Neural progenitor cell (in vitro differentiated cells): ENCODE data around the gene SUPT7L. TPM values are rescaled to one million over a fixed set of nuclear protein-coding genes. Genes with fewer than 3 reads are reported as not detected.

Experiments
- DNase-seq: peaks from one replicate; pipeline ENCODE4 v3.0.0-alpha.2; 2016; ENCODE audit warnings: low spot score
- H2AFZ ChIP-seq: fragments of 200-600 bp; sonication (generic); replicated peaks from 2 replicates; pipeline ENCODE4 v1.6.1; 2016; ENCODE audit warnings: antibody characterized with exemption
- H3F3A ChIP-seq: fragments of 200-600 bp; sonication (generic); 2 replicates; pipeline ENCODE4 v1.6.1; 2016; ENCODE audit warnings: antibody characterized with exemption, low read depth
- H3K27ac ChIP-seq: fragments of 200-600 bp; sonication (generic); 2 replicates; pipeline ENCODE4 v1.5.1; 2016; ENCODE audit warnings: mild to moderate bottlenecking
- H3K27me3 ChIP-seq: fragments of 200-600 bp; sonication (generic); 2 replicates; pipeline ENCODE4 v1.6.1; 2016; ENCODE audit warnings: mild to moderate bottlenecking, moderate library complexity
- H3K36me3 ChIP-seq: fragments of 200-600 bp; sonication (generic); 2 replicates; pipeline ENCODE4 v1.5.1; 2016
- H3K4me1 ChIP-seq: fragments of 200-600 bp; sonication (generic); 2 replicates; pipeline ENCODE4 v1.6.1; 2016; ENCODE audit warnings: mixed run types
- H3K4me2 ChIP-seq: fragments of 200-600 bp; sonication (generic); 2 replicates; pipeline ENCODE4 v1.6.1; 2016
- H3K4me3 ChIP-seq: fragments of 200-600 bp; sonication (generic); 2 replicates; pipeline ENCODE4 v1.5.1; 2016
- H3K79me2 ChIP-seq: fragments of 200-600 bp; sonication (generic); 2 replicates; pipeline ENCODE4 v1.6.1; 2016; ENCODE audit warnings: low read depth
- H3K9ac ChIP-seq: fragments of 200-600 bp; sonication (generic); 2 replicates; pipeline ENCODE4 v1.6.1; 2016
- H3K9me3 ChIP-seq: fragments of 200-600 bp; sonication (generic); 2 replicates; pipeline ENCODE4 v1.5.1; 2016; ENCODE audit warnings: low read depth
- H4K20me1 ChIP-seq: fragments of 200-600 bp; sonication (generic); 2 replicates; pipeline ENCODE4 v1.6.1; 2016; ENCODE audit warnings: low read depth
- H3K27ac Mint-ChIP-seq: 3 replicates; pipeline ENCODE4 v1.8.0; 2021; ENCODE audit warnings: mixed read lengths
- H3K27me3 Mint-ChIP-seq: 2 replicates; pipeline ENCODE4 v1.8.0; 2022; ENCODE audit warnings: low read depth, mild to moderate bottlenecking, inconsistent platforms, moderate library complexity, mixed read lengths; ENCODE audit not compliant: insufficient read depth
- H3K36me3 Mint-ChIP-seq: 3 replicates; pipeline ENCODE4 v1.8.0; 2021; ENCODE audit warnings: mixed read lengths
- H3K4me1 Mint-ChIP-seq: 3 replicates; pipeline ENCODE4 v1.8.0; 2021; ENCODE audit warnings: mixed read lengths
- H3K4me3 Mint-ChIP-seq: 3 replicates; pipeline ENCODE4 v1.8.0; 2021; ENCODE audit warnings: mild to moderate bottlenecking, moderate library complexity, mixed read lengths
- H3K9me3 Mint-ChIP-seq: 3 replicates; pipeline ENCODE4 v1.8.0; 2020; ENCODE audit warnings: mixed read lengths
- EZH2 ChIP-seq: fragments of 200-600 bp; sonication (generic); IDR thresholded peaks from 2 replicates; pipeline ENCODE4 v1.6.1; 2017; ENCODE audit warnings: antibody characterized with exemption, mild to moderate bottlenecking, moderate library complexity
- EZH2phosphoT487 ChIP-seq: fragments of 200-600 bp; sonication (generic); IDR thresholded peaks from 2 replicates; pipeline ENCODE4 v1.6.1; 2017; ENCODE audit warnings: antibody characterized with exemption
- total RNA-seq: library from RNA; depleted of rRNA; stranded (reverse); fragments of >200 nt; gene quantifications from 2 replicates; pipeline ENCODE4 v1.2.3, GENCODE V29; 2015; ENCODE audit warnings: low replicate concordance
- TF ChIP-seq, protein P1 (sequence below): fragments of 200-600 bp; sonication (generic); IDR thresholded peaks from 2 replicates; pipeline ENCODE4 v1.5.1; 2017; ENCODE audit warnings: antibody characterized with exemption, mild to moderate bottlenecking

SUPT7L gene
- total RNA-seq, 1 donor from 2014 or later, result 43.5 TPM

DNA sequence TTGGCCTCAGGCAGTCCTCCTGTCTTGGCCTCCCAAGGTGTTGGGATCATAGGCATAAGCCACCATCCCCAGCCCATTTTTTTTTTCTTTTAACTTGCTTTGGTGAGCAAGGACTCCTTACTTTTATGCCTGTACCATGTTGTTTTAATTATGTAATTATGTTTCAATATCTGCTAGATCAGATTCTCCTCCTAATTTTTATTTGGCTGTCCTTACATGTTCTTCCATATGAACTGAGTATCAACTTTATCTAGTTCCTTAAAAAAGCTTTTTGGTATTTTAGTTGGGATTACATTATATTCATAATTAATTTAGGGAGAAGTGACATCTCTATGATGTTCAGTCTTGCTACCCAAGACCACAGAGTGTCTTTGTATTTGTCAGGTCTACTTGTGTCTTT, 18.2 kb downstream of the SUPT7L start:
- Mint-ChIP-seq H3K36me3 (peaks cover 8% of the 10 kb centered on the region), H3K9me3 (no peaks in the 10 kb centered on the region)
- H3K36me3 ChIP-seq, result peaks cover 8% of the 10 kb centered on the region

DNA sequence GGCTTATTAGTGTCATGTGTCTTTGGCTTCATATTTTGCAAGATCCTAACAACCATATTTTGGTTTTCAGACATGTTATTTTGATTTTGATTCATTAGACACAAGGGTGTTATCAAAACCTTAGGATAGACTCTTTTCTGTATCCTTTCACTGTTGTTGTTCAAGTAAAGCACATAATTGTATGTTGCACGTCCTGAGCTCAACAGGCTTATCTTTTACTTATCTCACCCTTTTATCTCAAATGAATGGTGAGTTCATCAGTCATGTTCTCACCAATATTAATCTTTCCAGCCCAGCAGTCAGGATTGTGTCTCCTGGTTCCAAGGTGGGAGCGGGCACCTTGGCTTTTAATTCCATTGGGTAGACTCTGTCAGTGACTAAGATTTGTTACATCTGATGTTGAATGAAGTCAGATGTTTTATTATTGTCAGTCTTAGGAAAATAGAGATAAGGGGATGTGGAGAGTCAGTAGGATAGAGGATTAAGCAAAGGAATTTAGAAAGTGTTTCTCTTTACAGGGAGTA, 22.6 kb downstream of the SUPT7L start:
- Histone ChIP-seq H3K4me3 (no peak overlapping the region), H3K4me1 (no peaks in the 10 kb centered on the region)

More for the DNA sequence above, 18.2 kb downstream of the SUPT7L start:
- Histone ChIP-seq H3K79me2 (no peaks in the 10 kb centered on the region), H3K9ac (no peak overlapping the region), H4K20me1 (peaks cover 3% of the 10 kb centered on the region), H3K27ac (no peak overlapping the region), H3F3A (peaks cover 3% of the 10 kb centered on the region), H3K4me3 (no peak overlapping the region), H3K4me2 (no peak overlapping the region), H2AFZ (no peak overlapping the region), H3K4me1 (no peaks in the 10 kb centered on the region), H3K27me3 (no peaks in the 10 kb centered on the region), H3K9me3 (no peaks in the 10 kb centered on the region)
- Mint-ChIP-seq H3K27me3 (no peaks in the 10 kb centered on the region), H3K4me1 (no peaks in the 10 kb centered on the region), H3K27ac (no peak overlapping the region), H3K4me3 (no peak overlapping the region)
- TF ChIP-seq EZH2phosphoT487 (no peak), EZH2 (no peak)
- DNase-seq, result no peak

DNA sequence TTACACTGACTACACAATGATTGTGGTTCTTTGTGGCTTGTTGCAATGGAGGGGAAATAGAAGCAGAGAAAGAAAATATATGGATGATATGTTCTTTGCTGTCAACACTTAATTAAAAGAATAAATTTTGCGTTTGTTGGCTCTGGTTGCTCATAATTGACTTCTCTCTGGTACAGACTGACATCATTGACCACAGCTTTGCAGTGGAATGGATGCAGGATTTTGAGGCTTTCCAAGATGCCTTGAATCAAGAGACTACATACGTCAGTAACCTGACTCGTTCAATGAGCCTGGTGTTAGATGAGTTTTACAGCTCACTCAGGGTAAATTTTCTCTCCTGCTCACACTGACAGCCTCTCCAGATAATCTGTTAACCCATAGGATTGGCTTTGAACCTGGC, 24.7 kb downstream of the SUPT7L start:
- H3K4me1 Mint-ChIP-seq, result no peaks in the 10 kb centered on the region
- H3K36me3 ChIP-seq, result peaks cover 12% of the 10 kb centered on the region
- H3K9me3 ChIP-seq, result no peaks in the 10 kb centered on the region
- H3F3A ChIP-seq, result peaks cover 3% of the 10 kb centered on the region
- H3K27ac Mint-ChIP-seq, result no peak overlapping the region
- no peak overlapping the region for H3K4me3 ChIP-seq
- no peak overlapping the region for H2AFZ ChIP-seq
- H3K9ac ChIP-seq, result no peak overlapping the region
- H3K4me3 Mint-ChIP-seq, result no peak overlapping the region
- no peaks in the 10 kb centered on the region for H3K4me1 ChIP-seq
- TF ChIP-seq EZH2phosphoT487 (no peak), EZH2 (no peak)
- TF ChIP-seq, protein P1, sequence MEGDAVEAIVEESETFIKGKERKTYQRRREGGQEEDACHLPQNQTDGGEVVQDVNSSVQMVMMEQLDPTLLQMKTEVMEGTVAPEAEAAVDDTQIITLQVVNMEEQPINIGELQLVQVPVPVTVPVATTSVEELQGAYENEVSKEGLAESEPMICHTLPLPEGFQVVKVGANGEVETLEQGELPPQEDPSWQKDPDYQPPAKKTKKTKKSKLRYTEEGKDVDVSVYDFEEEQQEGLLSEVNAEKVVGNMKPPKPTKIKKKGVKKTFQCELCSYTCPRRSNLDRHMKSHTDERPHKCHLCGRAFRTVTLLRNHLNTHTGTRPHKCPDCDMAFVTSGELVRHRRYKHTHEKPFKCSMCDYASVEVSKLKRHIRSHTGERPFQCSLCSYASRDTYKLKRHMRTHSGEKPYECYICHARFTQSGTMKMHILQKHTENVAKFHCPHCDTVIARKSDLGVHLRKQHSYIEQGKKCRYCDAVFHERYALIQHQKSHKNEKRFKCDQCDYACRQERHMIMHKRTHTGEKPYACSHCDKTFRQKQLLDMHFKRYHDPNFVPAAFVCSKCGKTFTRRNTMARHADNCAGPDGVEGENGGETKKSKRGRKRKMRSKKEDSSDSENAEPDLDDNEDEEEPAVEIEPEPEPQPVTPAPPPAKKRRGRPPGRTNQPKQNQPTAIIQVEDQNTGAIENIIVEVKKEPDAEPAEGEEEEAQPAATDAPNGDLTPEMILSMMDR, result no peak
- no peak overlapping the region for H3K4me2 ChIP-seq
- no peak overlapping the region for H3K27ac ChIP-seq
- H3K27me3 Mint-ChIP-seq, result no peaks in the 10 kb centered on the region
- DNase-seq, result no peak
- H3K9me3 Mint-ChIP-seq, result no peaks in the 10 kb centered on the region
- H3K79me2 ChIP-seq, result no peaks in the 10 kb centered on the region
- H3K36me3 Mint-ChIP-seq, result peaks cover 14% of the 10 kb centered on the region
- peaks cover 6% of the 10 kb centered on the region for H4K20me1 ChIP-seq
- no peaks in the 10 kb centered on the region for H3K27me3 ChIP-seq

More for the DNA sequence above, 22.6 kb downstream of the SUPT7L start:
- Histone ChIP-seq H3K79me2 (no peaks in the 10 kb centered on the region), H3K27ac (no peak overlapping the region), H2AFZ (no peak overlapping the region), H3K4me2 (no peak overlapping the region), H3K27me3 (no peaks in the 10 kb centered on the region), H4K20me1 (peaks cover 6% of the 10 kb centered on the region), H3K36me3 (peaks cover 12% of the 10 kb centered on the region), H3F3A (peaks cover 3% of the 10 kb centered on the region), H3K9me3 (no peaks in the 10 kb centered on the region), H3K9ac (no peak overlapping the region)
- Mint-ChIP-seq H3K36me3 (peaks cover 3% of the 10 kb centered on the region), H3K4me3 (no peak overlapping the region), H3K27me3 (no peaks in the 10 kb centered on the region), H3K27ac (no peak overlapping the region), H3K9me3 (no peaks in the 10 kb centered on the region), H3K4me1 (no peaks in the 10 kb centered on the region)
- no peak for DNase-seq
- TF ChIP-seq EZH2, result no peak
- no peak for TF ChIP-seq EZH2phosphoT487
- TF ChIP-seq, protein P1, result no peak

DNA sequence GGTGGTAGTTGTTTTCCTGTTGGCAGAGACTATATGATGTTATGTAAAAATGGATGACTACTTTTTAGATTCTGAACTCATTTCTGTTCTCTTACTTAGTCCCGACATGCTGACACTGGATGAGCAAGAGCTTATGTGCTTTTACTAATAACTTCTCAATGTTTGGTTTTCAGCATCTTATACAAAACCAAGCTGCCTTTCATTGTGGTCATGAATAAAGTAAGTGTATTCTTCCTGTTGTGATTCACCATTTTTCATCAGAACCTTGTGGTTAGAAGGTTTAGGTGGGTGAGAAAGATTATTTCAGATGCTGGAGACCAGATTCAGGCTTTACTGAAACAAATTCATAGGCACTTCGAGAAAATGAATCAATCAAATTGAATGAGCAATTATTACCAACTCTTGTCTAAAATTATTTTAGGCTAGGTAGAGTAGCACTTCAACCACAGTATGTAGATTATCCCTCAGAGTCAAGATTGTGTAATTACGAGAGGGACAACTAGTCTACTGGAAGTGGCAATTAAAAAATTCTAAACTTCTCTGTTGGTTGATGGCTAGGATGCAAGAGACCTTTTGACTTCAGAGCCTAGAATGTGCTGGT, 25.3 kb downstream of the SUPT7L start:
- Mint-ChIP-seq H3K4me3 (no peak overlapping the region), H3K9me3 (no peaks in the 10 kb centered on the region), H3K36me3 (peaks cover 14% of the 10 kb centered on the region), H3K4me1 (no peaks in the 10 kb centered on the region), H3K27ac (no peak overlapping the region), H3K27me3 (no peaks in the 10 kb centered on the region)
- DNase-seq, result no peak
- H3K9ac ChIP-seq, result no peak overlapping the region
- no peaks in the 10 kb centered on the region for H3K79me2 ChIP-seq
- no peaks in the 10 kb centered on the region for H3F3A ChIP-seq
- TF ChIP-seq EZH2phosphoT487 (no peak), EZH2 (no peak)
- TF ChIP-seq, protein P1, result no peak
- no peaks in the 10 kb centered on the region for H3K9me3 ChIP-seq
- H3K4me3 ChIP-seq, result no peak overlapping the region
- no peak overlapping the region for H3K4me2 ChIP-seq
- no peak overlapping the region for H2AFZ ChIP-seq
- peaks cover 3% of the 10 kb centered on the region for H4K20me1 ChIP-seq
- no peaks in the 10 kb centered on the region for H3K27me3 ChIP-seq
- peaks cover 12% of the 10 kb centered on the region for H3K36me3 ChIP-seq
- H3K4me1 ChIP-seq, result no peaks in the 10 kb centered on the region
- H3K27ac ChIP-seq, result no peak overlapping the region
